ENCODE measurements around the gene MYOCOS.

- no peak for TF ChIP-seq CTCF (IDR thresholded peaks at IDR 0.05)
- TF ChIP-seq CEBPB (IDR thresholded peaks at IDR 0.05) = no peak
- TF ChIP-seq EP300 (IDR thresholded peaks at IDR 0.05) = no peak
Observed at GRCh38 chr1:171595324-171595723, 26.7 kb upstream of the MYOCOS start.

Measured in A549 (cell line).